Endothelial cell (in vitro differentiated cells): ENCODE measurements around the gene TLDC2. TPM values are rescaled to one million over a fixed set of nuclear protein-coding genes. Genes with fewer than 3 reads are reported as not detected.
"Not testable (repeated sequence)": the region's sequence is repeated elsewhere in the genome, so short reads cannot be mapped to it uniquely, and the experiment has no call there.

Experiments
- DNase-seq: peaks from one replicate; pipeline ENCODE4 v3.0.0; 2021; ENCODE audit warnings: low spot score
- H3K27ac Mint-ChIP-seq: one replicate; pipeline ENCODE4 v1.8.0; 2021; ENCODE audit warnings: mixed read lengths, inconsistent platforms; ENCODE audit not compliant: unreplicated experiment
- H3K27me3 Mint-ChIP-seq: one replicate; pipeline ENCODE4 v1.8.0; 2021; ENCODE audit warnings: mild to moderate bottlenecking, moderate library complexity, mixed read lengths, inconsistent platforms; ENCODE audit not compliant: unreplicated experiment
- H3K36me3 Mint-ChIP-seq: one replicate; pipeline ENCODE4 v1.8.0; 2021; ENCODE audit warnings: mild to moderate bottlenecking, low read depth, mixed read lengths, inconsistent platforms; ENCODE audit not compliant: unreplicated experiment
- H3K4me1 Mint-ChIP-seq: one replicate; pipeline ENCODE4 v1.8.0; 2021; ENCODE audit warnings: mild to moderate bottlenecking, mixed read lengths, inconsistent platforms; ENCODE audit not compliant: unreplicated experiment
- H3K4me3 Mint-ChIP-seq: one replicate; pipeline ENCODE4 v1.8.0; 2021; ENCODE audit warnings: mild to moderate bottlenecking, mixed read lengths, inconsistent platforms; ENCODE audit not compliant: unreplicated experiment
- H3K9me3 Mint-ChIP-seq: one replicate; pipeline ENCODE4 v1.8.0; 2021; ENCODE audit warnings: mixed read lengths, inconsistent platforms; ENCODE audit not compliant: unreplicated experiment
- total RNA-seq: library from RNA; stranded (reverse); fragmentation: NEBNext Ultra II Directional; extraction: Animal tissue kit (Norgen Biotek cat#: 25700); gene quantifications from one replicate; pipeline ENCODE4 v1.2.1, GENCODE V29; 2021; ENCODE audit not compliant: unreplicated experiment
- TF ChIP-seq, protein P1 (sequence below): fragments of 200-600 bp; sonication (generic); IDR thresholded peaks from one replicate; pipeline ENCODE4 v1.5.0; 2021; ENCODE audit warnings: antibody characterized with exemption; ENCODE audit not compliant: unreplicated experiment

The TLDC2 gene
- total RNA-seq, 1 donor from 2014 or later, result not detected

DNA sequence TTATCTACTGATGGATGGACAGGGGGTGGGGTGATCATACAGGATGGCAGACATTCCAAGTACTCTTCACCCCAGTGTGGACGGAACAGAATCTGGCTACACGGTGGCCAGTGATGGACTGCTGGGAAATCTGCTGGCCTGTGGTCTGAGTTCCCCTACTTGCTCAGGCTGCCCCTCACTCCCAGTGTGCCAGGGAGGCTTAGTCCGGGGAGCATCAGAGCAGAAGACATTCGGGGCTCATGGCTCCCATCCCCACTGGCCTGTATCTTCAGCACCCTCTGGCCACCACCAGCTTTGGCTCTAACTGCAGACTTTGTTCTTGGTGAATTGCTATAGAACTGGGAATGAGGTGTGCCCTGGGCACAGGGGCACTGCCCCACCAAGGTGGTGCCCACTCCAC, 15.3 kb downstream of the TLDC2 start:
- DNase-seq, result no peak
- Mint-ChIP-seq H3K27ac (no peak overlapping the region), H3K9me3 (no peaks in the 10 kb centered on the region), H3K27me3 (peaks cover 2% of the 10 kb centered on the region), H3K4me1 (peaks cover 5% of the 10 kb centered on the region), H3K36me3 (peaks cover 22% of the 10 kb centered on the region), H3K4me3 (no peak overlapping the region)
- TF ChIP-seq, protein P1, sequence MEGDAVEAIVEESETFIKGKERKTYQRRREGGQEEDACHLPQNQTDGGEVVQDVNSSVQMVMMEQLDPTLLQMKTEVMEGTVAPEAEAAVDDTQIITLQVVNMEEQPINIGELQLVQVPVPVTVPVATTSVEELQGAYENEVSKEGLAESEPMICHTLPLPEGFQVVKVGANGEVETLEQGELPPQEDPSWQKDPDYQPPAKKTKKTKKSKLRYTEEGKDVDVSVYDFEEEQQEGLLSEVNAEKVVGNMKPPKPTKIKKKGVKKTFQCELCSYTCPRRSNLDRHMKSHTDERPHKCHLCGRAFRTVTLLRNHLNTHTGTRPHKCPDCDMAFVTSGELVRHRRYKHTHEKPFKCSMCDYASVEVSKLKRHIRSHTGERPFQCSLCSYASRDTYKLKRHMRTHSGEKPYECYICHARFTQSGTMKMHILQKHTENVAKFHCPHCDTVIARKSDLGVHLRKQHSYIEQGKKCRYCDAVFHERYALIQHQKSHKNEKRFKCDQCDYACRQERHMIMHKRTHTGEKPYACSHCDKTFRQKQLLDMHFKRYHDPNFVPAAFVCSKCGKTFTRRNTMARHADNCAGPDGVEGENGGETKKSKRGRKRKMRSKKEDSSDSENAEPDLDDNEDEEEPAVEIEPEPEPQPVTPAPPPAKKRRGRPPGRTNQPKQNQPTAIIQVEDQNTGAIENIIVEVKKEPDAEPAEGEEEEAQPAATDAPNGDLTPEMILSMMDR, result no peak

DNA sequence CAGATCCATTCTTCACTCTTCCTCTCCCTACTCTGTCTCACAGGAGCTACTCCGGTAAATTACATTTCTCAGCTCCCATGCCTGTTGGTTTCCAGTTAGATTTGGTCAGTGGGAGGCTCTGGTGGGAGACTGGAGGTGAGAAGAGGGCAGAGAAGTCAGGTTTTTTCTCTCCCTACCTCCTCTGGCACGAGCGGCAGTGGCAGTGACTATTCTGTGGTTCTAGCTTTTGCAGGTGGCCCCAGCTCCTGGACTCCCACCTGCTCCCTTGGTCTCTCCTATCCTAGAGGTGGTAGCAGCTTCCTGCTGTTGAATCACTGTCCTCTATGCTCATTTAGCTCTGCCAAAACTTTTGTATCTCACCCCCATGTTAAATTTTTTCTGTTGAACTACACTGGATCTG, 17.9 kb downstream of the TLDC2 start:
- no peak for DNase-seq
- peaks cover 31% of the 10 kb centered on the region for H3K36me3 Mint-ChIP-seq
- peaks cover 2% of the 10 kb centered on the region for H3K27me3 Mint-ChIP-seq
- H3K4me3 Mint-ChIP-seq, result peak overlapping the region; percentile 8
- TF ChIP-seq, protein P1, result no peak
- H3K9me3 Mint-ChIP-seq, result no peaks in the 10 kb centered on the region
- peaks cover 2% of the 10 kb centered on the region for H3K4me1 Mint-ChIP-seq
- no peak overlapping the region for H3K27ac Mint-ChIP-seq

DNA sequence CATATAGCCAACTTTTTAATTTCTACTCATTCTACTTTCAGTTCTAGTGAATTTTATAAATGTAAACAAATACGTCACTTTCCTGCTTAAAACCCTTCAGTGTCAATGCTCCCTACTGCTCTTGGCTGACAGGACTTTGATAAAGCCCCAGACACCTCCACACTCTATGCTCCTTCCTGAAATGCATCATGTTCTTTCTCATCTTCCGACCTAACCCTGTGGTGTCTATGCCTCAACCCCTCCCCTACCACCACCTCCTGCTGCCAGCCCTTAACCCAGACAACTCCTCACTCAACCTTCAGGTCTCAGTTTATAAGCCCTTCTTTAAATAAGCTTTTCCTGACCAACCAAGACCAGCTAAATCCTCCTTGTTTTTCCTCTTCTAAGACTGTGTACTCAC, 19.1 kb downstream of the TLDC2 start:
- H3K4me1 Mint-ChIP-seq, result peaks cover 2% of the 10 kb centered on the region
- no peak overlapping the region for H3K4me3 Mint-ChIP-seq
- DNase-seq, result no peak
- H3K27me3 Mint-ChIP-seq, result peaks cover 2% of the 10 kb centered on the region
- no peaks in the 10 kb centered on the region for H3K9me3 Mint-ChIP-seq
- H3K27ac Mint-ChIP-seq, result no peak overlapping the region
- peaks cover 28% of the 10 kb centered on the region for H3K36me3 Mint-ChIP-seq
- TF ChIP-seq, protein P1, result no peak

DNA sequence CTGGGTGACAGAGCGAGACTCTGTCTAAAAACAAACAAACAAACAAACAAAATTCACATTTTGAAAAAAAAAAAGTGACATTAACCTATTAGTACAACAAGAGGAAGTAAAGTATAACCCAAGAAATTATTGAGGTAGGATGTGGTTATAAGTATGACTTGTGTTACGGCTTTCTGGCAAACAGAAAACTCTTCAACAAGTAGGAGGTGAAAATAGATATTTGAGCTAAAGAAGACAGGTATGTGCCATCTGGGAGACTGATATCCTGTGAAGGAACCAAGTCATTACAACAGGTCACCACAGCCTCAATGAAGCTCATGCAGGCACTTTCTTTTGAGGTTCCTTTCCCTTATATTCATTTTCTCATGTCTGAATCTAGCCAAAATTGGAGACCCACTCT, 28.8 kb downstream of the TLDC2 start:
- no peak for DNase-seq
- H3K27ac Mint-ChIP-seq, result no peak overlapping the region
- TF ChIP-seq, protein P1, result no peak
- peaks cover 7% of the 10 kb centered on the region for H3K27me3 Mint-ChIP-seq
- H3K9me3 Mint-ChIP-seq, result no peaks in the 10 kb centered on the region
- no peaks in the 10 kb centered on the region for H3K4me1 Mint-ChIP-seq
- peaks cover 31% of the 10 kb centered on the region for H3K36me3 Mint-ChIP-seq
- H3K4me3 Mint-ChIP-seq, result no peak overlapping the region

DNA sequence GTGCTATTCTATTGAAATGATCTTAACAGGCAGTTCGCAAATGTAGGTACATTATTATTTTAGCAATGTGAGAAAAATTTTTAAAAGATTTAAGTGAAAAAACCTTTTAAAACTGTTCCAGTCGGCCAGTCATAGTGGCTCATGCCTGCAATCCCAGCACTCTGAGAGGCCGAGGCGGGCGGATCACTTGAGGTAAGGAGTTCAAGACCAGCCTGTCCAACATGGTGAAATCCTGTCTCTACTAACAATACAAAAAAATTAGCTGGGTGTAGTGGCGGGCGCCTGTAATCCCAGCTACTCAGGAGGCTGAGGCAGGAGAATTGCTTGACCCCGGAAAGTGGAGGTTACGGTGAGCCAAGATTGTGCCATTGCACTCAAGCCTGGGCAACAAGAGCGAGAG, 29.6 kb downstream of the TLDC2 start:
- H3K9me3 Mint-ChIP-seq, H3K4me3 Mint-ChIP-seq, DNase-seq, H3K4me1 Mint-ChIP-seq, H3K27ac Mint-ChIP-seq, H3K27me3 Mint-ChIP-seq: not testable (repeated sequence)
- peaks cover 31% of the 10 kb centered on the region for H3K36me3 Mint-ChIP-seq

DNA sequence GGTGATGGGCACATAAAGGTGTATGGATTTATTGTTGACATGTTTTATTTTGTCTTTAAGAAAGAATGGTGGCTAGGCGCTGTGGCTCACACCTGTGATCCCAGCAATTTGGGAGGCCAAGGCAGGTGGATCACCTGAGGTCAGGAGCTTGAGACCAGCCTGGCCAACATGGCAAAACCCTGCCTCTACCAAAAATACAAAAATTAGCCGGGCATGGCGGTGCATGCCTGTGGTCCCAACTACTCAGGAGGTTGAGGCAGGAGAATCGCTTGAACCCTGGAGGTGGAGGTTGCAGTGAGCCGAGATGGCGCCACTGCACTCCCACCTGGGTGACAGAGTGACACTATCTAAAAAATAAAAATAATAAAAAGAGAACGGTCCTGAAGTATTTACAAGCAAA, 30.1 kb downstream of the TLDC2 start:
- not testable (repeated sequence) for H3K4me3 Mint-ChIP-seq, DNase-seq, H3K9me3 Mint-ChIP-seq, H3K27me3 Mint-ChIP-seq, H3K27ac Mint-ChIP-seq, H3K4me1 Mint-ChIP-seq
- peaks cover 26% of the 10 kb centered on the region for H3K36me3 Mint-ChIP-seq
